Mucosa of descending colon (tissue), 3 donors: Measurements from ENCODE around the gene DEGS2. TPM values are rescaled to one million over a fixed set of nuclear protein-coding genes. Genes with fewer than 3 reads are reported as not detected.
"Not testable (repeated sequence)": the region's sequence is repeated elsewhere in the genome, so short reads cannot be mapped to it uniquely, and the experiment has no call there.

Experiments
- ATAC-seq: fragments of 200-7000 bp; cut with Tn5 transposase; one replicate; pipeline ENCODE4 v1.9.1; 2020; ENCODE audit warnings: mild to moderate bottlenecking, moderate library complexity
- DNase-seq, 3 donors: peaks; one replicate each; pipeline ENCODE4 v3.0.0-alpha.2; 2020
- H3K36me3 ChIP-seq: fragments of 200-600 bp; one replicate; pipeline ENCODE4 v1.8.0; 2021; ENCODE audit warnings: low read depth, mild to moderate bottlenecking
- H3K4me1 ChIP-seq: fragments of 200-600 bp; one replicate; pipeline ENCODE4 v1.8.0; 2021; ENCODE audit warnings: low read depth, mild to moderate bottlenecking
- H3K4me3 ChIP-seq: fragments of 200-600 bp; one replicate; pipeline ENCODE4 v1.8.0; 2021; ENCODE audit warnings: mild to moderate bottlenecking
- H3K9me3 ChIP-seq: fragments of 200-600 bp; one replicate; pipeline ENCODE4 v1.8.0; 2021; ENCODE audit warnings: mild to moderate bottlenecking
- CTCF ChIP-seq: fragments of 200-600 bp; IDR thresholded peaks from one replicate; pipeline ENCODE4 v1.8.0; 2022; ENCODE audit warnings: antibody characterized with exemption, mild to moderate bottlenecking
- intact Hi-C, 2 donors: fragments of 100-400 bp; cut with DNase I in 1 of 2; cut with micrococcal nuclease in 1 of 2; formaldehyde crosslinking; loops; one replicate each; pipeline versions ENCODE4 v1.11.0 to v1.11.1; 2022; cut with DNase I, micrococcal nuclease
- long read RNA-seq, 2 donors: library from polyadenylated mRNA; unstranded; transcript quantifications; one replicate each; pipeline ENCODE4 v2.0.0, GENCODE V29; 2019 to 2021
- total RNA-seq, 3 donors: library from RNA; stranded (reverse); fragmentation: NEBNext Ultra II Directional in 2 of 3; extraction: Animal tissue kit (Norgen Biotek cat#: 25700) in 2 of 3; gene quantifications; one replicate each; pipeline versions ENCODE4 v1.2.1 to v1.2.4, GENCODE V29; 2021 to 2023
- donor health status: DM: no; HTN: no; CAD: no; lungs with moderate emphysema.
- donor health status: DM: no; HTN: no; CAD: no.
- donor health status: DM: no; HTN: yes; CAD: no.

DEGS2 gene
- total RNA-seq: 10 to 100 TPM in 2 of 3 donors, 1 to 10 TPM in 1; 6.2 to 28.5 (median 27.9) TPM
- long read RNA-seq, donor 1, full-length matches to known transcripts: 9 of 13 reads
- long read RNA-seq, donor 1, partial matches to known transcripts: 2 of 13 reads
- long read RNA-seq, donor 1, other reads (novel, unspliced or antisense): 2 of 13 reads
- long read RNA-seq, donor 2, full-length matches to known transcripts: 28 of 33 reads
- long read RNA-seq, donor 2, partial matches to known transcripts: 0 of 33 reads
- long read RNA-seq, donor 2, other reads (novel, unspliced or antisense): 5 of 33 reads

DNA sequence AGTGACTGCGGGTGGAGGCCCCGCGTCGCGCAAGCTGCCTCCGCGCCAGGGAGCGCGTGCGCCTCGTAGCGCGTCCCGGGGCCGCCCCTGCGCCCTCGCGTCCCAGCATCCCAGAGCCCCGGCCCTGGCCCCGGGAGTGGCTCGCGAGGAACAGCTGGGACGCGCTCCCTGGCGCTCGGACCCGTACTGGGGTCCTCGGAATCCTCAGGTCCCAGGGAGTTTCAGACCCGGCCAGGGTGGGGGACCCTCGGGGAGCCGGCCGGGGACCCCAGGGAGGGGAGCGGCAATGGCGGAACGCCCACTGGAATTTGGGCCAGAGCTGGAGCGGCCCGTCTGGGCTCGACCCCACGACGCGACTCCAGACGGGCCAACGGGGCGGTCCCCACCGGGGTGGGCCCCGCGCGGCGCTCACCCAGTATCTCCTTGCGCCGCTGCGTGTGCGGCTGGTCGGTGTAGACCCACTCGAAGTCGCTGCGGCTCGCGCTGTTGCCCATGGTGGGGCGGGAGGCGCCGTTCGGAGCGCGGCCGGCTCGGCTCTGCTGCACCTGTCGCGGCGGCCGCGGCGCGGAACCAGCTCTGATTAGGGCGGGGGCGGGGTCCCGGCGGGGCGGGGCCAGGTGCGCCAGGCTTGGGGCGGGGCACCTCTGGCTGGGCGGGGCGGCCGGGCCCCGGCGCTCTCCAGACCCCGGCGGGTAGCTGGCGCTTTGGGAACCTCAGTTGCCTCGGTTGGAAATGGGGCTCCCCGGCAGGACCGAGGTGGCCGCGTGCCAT lies at the start of gene DEGS2:
Gene DEGS2 (minus strand): TSS at position 552 of the 771 bp plus-strand sequence. CDS start 58 bp downstream, at position 494.
- peaks cover 27% of the 10 kb centered on the region for H3K4me1 ChIP-seq
- intact Hi-C loops: no loop called here
- H3K36me3 ChIP-seq: no peaks in the 10 kb centered on the region
- DNase-seq (peak; percentile 79 to 86 (median 81)), ATAC-seq (peak; percentile 82)
- TF ChIP-seq CTCF: no peak
- peak within 1 kb of the TSS; percentile 19 for H3K4me3 ChIP-seq
- peaks cover 6% of the 10 kb centered on the region for H3K9me3 ChIP-seq

DNA sequence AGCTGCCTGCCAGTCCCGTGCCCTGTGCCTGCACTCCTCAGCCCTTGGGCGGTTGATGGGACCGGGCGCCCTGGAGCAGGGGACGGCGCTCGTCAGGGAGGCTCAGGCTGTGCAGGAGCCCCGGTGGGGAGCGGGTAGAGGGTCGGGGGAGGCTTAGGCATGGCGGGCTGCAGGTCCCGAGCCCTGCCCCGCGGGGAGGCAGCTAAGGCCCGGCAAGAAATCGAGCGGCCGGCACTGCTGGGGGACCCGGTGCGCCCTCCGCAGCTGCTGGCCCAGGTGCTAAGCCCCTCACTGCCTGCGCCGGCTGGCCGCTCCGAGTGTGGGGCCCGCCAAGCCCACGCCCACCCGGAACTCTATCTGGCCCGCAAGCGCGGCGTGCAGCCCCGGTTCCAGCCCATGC lies 48.7 kb upstream of the DEGS2 start:
- H3K4me1 ChIP-seq, H3K4me3 ChIP-seq, DNase-seq, H3K36me3 ChIP-seq, H3K9me3 ChIP-seq, intact Hi-C loops, ATAC-seq: not testable (repeated sequence)

DNA sequence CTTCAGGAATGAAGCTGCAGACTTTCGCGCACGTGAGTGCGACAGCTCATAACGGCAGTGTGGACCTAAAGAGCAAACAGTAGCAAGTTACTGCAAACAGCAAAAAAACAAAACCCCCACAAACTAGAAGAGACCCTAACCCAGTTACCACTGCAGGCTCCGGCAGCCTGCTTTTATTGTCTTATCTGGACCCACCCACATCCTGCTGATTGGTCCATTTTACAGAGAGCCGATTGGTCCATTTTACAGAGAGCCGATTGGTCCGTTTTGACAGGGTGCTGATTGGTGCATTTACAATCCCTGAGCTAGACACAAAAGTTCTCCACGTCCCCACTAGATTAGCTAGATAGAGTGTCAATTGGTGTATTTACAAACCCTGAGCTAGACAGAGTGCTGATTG lies 48.1 kb upstream of the DEGS2 start:
- H3K9me3 ChIP-seq, ATAC-seq, intact Hi-C loops, H3K36me3 ChIP-seq, H3K4me3 ChIP-seq, DNase-seq, H3K4me1 ChIP-seq: not testable (repeated sequence)

DNA sequence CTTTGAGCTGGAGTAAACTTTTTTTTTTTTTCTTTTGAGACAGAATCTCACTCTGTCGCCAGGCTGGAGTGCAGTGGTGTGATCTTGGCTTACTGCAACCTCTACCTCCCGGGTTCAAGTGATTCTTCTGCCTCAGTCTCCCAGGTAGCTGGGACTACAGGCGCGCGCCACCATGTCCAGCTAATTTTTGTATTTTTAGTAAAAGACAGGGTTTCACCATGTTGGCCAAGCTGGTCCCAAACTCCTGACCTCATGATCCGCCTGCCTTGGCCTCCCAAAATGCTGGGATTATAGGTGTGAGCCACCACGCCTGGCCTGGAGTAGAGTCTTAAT lies 45.4 kb upstream of the DEGS2 start:
- DNase-seq, H3K36me3 ChIP-seq, ATAC-seq, H3K4me1 ChIP-seq, H3K4me3 ChIP-seq, H3K9me3 ChIP-seq, intact Hi-C loops: not testable (repeated sequence)

DNA sequence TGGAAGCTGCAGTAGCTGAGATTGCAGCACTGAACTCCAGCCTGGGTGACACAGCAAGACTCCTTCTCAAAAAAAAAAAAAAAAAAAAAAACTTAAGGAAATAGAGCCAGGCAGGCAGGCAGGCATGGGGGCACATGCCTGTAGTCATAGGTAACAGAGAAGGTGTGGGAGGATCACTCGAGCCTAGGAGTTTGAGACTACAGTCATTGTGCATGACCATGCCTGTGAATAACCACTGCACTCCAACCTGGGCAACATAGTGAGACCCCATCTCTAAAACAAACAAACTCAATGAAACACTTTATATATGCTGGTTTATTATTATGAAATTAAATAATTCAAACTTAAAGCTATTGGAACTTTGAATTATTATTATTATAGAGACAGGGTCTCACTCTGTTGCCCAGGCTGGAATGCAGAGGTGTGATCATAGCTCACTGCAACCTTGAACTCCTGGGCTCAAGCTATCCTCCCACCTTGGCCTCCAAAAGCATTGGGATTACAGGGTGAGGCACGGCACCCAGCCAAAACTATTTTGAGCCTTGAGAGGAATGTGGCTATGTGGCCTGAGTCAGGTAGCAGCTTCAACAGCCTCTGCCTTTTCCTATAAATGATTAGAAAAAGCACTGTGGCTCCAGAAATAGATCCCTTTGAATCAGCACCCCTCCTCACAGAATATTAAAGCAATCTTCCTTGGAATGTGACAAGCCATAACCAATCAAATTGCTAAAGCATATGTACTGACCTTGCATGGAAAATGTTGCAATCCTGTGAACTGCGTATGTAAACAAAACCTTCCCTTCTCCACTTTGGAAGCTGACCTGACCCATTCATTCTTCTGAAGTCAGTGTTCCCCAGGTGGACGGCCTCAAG lies 44.8 kb upstream of the DEGS2 start:
- H3K4me1 ChIP-seq: no peaks in the 10 kb centered on the region
- ATAC-seq (peak; percentile 77), DNase-seq (no peak)
- no peak overlapping the region for H3K4me3 ChIP-seq
- H3K36me3 ChIP-seq: no peaks in the 10 kb centered on the region
- no peak for TF ChIP-seq CTCF
- intact Hi-C loops: no loop called here
- no peaks in the 10 kb centered on the region for H3K9me3 ChIP-seq

- intact Hi-C loops: no loop called here
Observed at GRCh38 chr14:100203146-100203545, 43.7 kb upstream of the DEGS2 start.

More at GRCh38 chr14:100203146-100203545, 43.7 kb upstream of the DEGS2 start:
- Histone ChIP-seq H3K9me3 (no peaks in the 10 kb centered on the region), H3K36me3 (no peaks in the 10 kb centered on the region), H3K4me3 (no peak overlapping the region), H3K4me1 (no peaks in the 10 kb centered on the region)
- ATAC-seq (no peak), DNase-seq (no peak)
- no peak for TF ChIP-seq CTCF
